Measurements from ENCODE around the gene RAB11FIP3. TPM values are rescaled to one million over a fixed set of nuclear protein-coding genes. Genes with fewer than 3 reads are reported as not detected.

RAB11FIP3 gene
- total RNA-seq, 1 experiment from 2014 or later, result 37.1 TPM

DNA sequence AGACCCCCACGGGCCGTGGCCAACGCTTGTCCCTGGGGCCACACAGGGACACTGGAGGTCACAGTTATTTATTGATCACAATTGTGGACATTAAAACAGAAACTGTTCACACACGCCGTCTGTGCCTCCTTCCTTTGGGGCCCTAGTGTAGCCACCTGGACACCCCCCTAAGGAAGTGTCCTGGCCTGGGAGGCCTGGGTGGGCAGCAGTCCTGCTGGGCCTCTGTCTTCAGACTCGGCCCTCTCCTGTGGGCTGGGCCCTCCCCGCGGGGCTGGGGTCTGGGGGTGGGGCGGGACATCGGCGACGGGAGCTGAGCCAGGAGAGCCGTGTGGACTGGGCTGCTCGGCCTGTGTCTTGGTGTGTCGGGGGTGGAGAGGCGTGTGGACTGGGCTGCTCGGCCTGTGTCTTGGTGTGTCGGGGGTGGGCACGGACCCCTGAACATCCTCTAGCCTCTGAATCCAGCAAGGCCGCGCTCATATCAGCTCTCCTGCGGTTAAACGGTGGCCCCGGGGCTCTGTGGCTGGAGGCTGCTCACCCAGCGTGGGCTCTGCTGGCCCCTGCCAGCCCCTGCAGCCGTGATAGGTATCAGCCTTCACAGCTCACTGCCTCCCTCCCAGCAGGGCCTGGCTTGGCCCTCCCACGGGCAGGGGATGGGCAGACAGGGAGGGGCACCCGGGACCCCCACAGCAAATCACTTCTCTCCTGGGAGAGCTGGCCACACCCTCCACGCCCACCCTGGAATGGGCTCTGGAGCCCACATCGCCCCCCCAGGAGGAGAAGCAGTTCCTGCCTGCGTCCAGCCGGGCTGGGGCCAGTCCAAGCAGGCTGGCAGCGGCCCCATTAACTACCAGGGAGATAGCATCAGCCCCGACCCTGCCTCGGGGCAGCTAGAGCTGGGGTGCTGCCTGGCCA is 140.2 kb downstream of the RAB11FIP3 start:
- H3T11ph ChIP-seq (ENCODE audit: low read length), result no peak overlapping the region
- no peak overlapping the region for H3K9ac ChIP-seq (ENCODE audit: extremely low read depth, insufficient read length, low read length)
- no peak overlapping the region for H3K4ac ChIP-seq (ENCODE audit: low read depth, low read length)
- H4K5ac ChIP-seq (ENCODE audit: insufficient read length, low read depth, low read length), result no peak overlapping the region
- H3K79me1 ChIP-seq (ENCODE audit: insufficient read depth, low read depth, low read length, poor library complexity, severe bottlenecking), result no peaks in the 10 kb centered on the region
- no peaks in the 10 kb centered on the region; the same call in 1 of the 2 replicates for H3K27me3 ChIP-seq (ENCODE audit: insufficient read depth, low read length)
- no peak overlapping the region for H2BK15ac ChIP-seq (ENCODE audit: low read depth, low read length)
- no peak overlapping the region for H2BK120ac ChIP-seq (ENCODE audit: low read depth, low read length, poor library complexity, severe bottlenecking)
- H3K27me3 Mint-ChIP-seq (ENCODE audit: low read depth), result peaks cover 22% of the 10 kb centered on the region
- TF ChIP-seq, protein P1, sequence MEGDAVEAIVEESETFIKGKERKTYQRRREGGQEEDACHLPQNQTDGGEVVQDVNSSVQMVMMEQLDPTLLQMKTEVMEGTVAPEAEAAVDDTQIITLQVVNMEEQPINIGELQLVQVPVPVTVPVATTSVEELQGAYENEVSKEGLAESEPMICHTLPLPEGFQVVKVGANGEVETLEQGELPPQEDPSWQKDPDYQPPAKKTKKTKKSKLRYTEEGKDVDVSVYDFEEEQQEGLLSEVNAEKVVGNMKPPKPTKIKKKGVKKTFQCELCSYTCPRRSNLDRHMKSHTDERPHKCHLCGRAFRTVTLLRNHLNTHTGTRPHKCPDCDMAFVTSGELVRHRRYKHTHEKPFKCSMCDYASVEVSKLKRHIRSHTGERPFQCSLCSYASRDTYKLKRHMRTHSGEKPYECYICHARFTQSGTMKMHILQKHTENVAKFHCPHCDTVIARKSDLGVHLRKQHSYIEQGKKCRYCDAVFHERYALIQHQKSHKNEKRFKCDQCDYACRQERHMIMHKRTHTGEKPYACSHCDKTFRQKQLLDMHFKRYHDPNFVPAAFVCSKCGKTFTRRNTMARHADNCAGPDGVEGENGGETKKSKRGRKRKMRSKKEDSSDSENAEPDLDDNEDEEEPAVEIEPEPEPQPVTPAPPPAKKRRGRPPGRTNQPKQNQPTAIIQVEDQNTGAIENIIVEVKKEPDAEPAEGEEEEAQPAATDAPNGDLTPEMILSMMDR (conservative IDR thresholded peaks at IDR 0.05), result no peak
- no peak overlapping the region for H3K56ac ChIP-seq (ENCODE audit: insufficient read length, low read depth, low read length)
- peaks cover 11 to 23% of the 10 kb centered on the region in 2 experiments for H3K4me1 Mint-ChIP-seq
- no peak overlapping the region for H2BK5ac ChIP-seq (ENCODE audit: insufficient read length, low read length)
- H3K4me3 Mint-ChIP-seq, result no peak overlapping the region
- no peaks in the 10 kb centered on the region for H3K4me1 ChIP-seq (ENCODE audit: insufficient read depth, low read length)
- H3K9me3 ChIP-seq (ENCODE audit: control insufficient read depth, low read depth, low read length), result no peaks in the 10 kb centered on the region
- H3K9me3 Mint-ChIP-seq, result no peaks in the 10 kb centered on the region; a peak in 1 of 5 replicates
- no peak overlapping the region for H2BK20ac ChIP-seq (ENCODE audit: low read depth, low read length, poor library complexity, severe bottlenecking)
- H3K27ac Mint-ChIP-seq, result no peak overlapping the region
- H3K18ac ChIP-seq (ENCODE audit: insufficient read length, low read depth, low read length), result no peak overlapping the region
- no peaks in the 10 kb centered on the region for H3K79me2 ChIP-seq (ENCODE audit: insufficient read depth, low read length)
- H3K23ac ChIP-seq (ENCODE audit: insufficient read length, low read depth, low read length), result no peak overlapping the region
- peaks cover 5% of the 10 kb centered on the region for H3K23me2 ChIP-seq (ENCODE audit: insufficient read length, low read depth, low read length, poor library complexity, severe bottlenecking)
- no peak overlapping the region for H2AFZ ChIP-seq (ENCODE audit: low read length)
- no peaks in the 10 kb centered on the region for H3K36me3 Mint-ChIP-seq (ENCODE audit: insufficient read depth in 1 of 3, low read depth in 3 of 3)
- no CpG with 5 or more reads among the region's 35 CpGs for WGBS (ENCODE audit: extremely low coverage, insufficient read length, low lambda C conversion rate)
- no peak overlapping the region for H4K91ac ChIP-seq (ENCODE audit: insufficient read length, low read depth, low read length)
- H3K4me2 ChIP-seq (ENCODE audit: insufficient read depth, insufficient read length, low read length), result no peak overlapping the region
- no peak overlapping the region for H2BK12ac ChIP-seq (ENCODE audit: insufficient read length, low read depth, low read length)
- H3K27ac ChIP-seq (ENCODE audit: insufficient read length, low read depth, low read length), result no peak overlapping the region
- DNase-seq, result no peak
- no peak overlapping the region; the same call in 1 of the 2 replicates for H3K14ac ChIP-seq (ENCODE audit: insufficient read depth, low read length)
- H4K8ac ChIP-seq (replicated peaks; ENCODE audit: insufficient read length, low read depth, low read length), result no peak overlapping the region
- no peak overlapping the region for H2AK5ac ChIP-seq (ENCODE audit: insufficient read length, low read length)
- H4K20me1 ChIP-seq (ENCODE audit: control insufficient read depth, insufficient read depth, insufficient read length), result peaks cover 3% of the 10 kb centered on the region
